HepG2 (cell line): ENCODE measurements around the gene RALB. TPM values are rescaled to one million over a fixed set of nuclear protein-coding genes. Genes with fewer than 3 reads are reported as not detected.
A peak's percentile ranks its signal among the peaks of the same experiment; 100 is the strongest.

ENCODE experiments used
- HIVEP1 ChIP-seq: sonication (generic); formaldehyde crosslinking; IDR thresholded peaks from 2 replicates; pipeline ENCODE4 v1.4.0; 2020; ENCODE audit warnings: mild to moderate bottlenecking, missing genetic modification reagents
- NR2F2 ChIP-seq: IDR thresholded peaks from 2 replicates; pipeline ENCODE4 v1.6.1; 2012; ENCODE audit warnings: low read depth, inconsistent platforms, borderline replicate concordance
- PHF21A ChIP-seq: sonication (generic); formaldehyde crosslinking; IDR thresholded peaks from 2 replicates; pipeline ENCODE4 v1.5.0; 2020; ENCODE audit warnings: mild to moderate bottlenecking, missing genetic modification reagents
- RBAK ChIP-seq: sonication (generic); formaldehyde crosslinking; IDR thresholded peaks from 2 replicates; pipeline ENCODE4 v1.5.1; 2020; ENCODE audit warnings: mild to moderate bottlenecking, missing genetic modification reagents
- SOX6 ChIP-seq, 2 experiments: fragments of 450-650 bp in 1 of 2; sonication (generic) in 1 of 2; formaldehyde crosslinking in 1 of 2; IDR thresholded peaks; 2 replicates each; pipeline versions ENCODE4 v1.4.0 to v1.6.1; 2017 to 2020; ENCODE audit warnings: antibody characterized with exemption in 1 of 2, mild to moderate bottlenecking in 1 of 2, missing genetic modification reagents in 1 of 2
- polyA plus RNA-seq, 8 experiments: library from polyadenylated mRNA; depleted of rRNA in 3 of 8; stranded (reverse) in 7 of 8; unstranded in 1 of 8; fragments of >200 nt; fragmentation: Illumina TruSeq in 4 of 8; extraction: Trizol in 4 of 8; gene quantifications; 2 replicates each; pipeline versions ENCODE4 v1.2.1 to v1.2.3, GENCODE V29; 2011 to 2016; ENCODE audit warnings: low read depth in 4 of 8, missing spikeins in 1 of 8, mixed read lengths in 1 of 8; ENCODE audit not compliant: insufficient read depth in 1 of 8
- total RNA-seq, 5 experiments: library from RNA; depleted of rRNA; stranded (reverse); fragments of >200 nt; fragmentation: Illumina TruSeq; extraction: Trizol; gene quantifications; 2 replicates each; pipeline ENCODE4 v1.2.3, GENCODE V29; 2016; ENCODE audit warnings: low read depth in 1 of 5
- TF ChIP-seq, protein P1 (sequence below): sonication (generic); formaldehyde crosslinking; IDR thresholded peaks from 2 replicates; pipeline ENCODE4 v1.4.0; 2020; ENCODE audit warnings: missing genetic modification reagents, borderline replicate concordance
- TF ChIP-seq, protein P2 (sequence below): sonication (generic); formaldehyde crosslinking; IDR thresholded peaks from 2 replicates; pipeline ENCODE4 v1.5.0; 2020; ENCODE audit warnings: missing genetic modification reagents, mild to moderate bottlenecking, borderline replicate concordance

The RALB gene
- total and polyA plus RNA-seq, 2 of the 13 experiments (the other 11 are each of a cell fraction or from before 2014, with no cell fraction given): 37.8 to 43.2 TPM

DNA sequence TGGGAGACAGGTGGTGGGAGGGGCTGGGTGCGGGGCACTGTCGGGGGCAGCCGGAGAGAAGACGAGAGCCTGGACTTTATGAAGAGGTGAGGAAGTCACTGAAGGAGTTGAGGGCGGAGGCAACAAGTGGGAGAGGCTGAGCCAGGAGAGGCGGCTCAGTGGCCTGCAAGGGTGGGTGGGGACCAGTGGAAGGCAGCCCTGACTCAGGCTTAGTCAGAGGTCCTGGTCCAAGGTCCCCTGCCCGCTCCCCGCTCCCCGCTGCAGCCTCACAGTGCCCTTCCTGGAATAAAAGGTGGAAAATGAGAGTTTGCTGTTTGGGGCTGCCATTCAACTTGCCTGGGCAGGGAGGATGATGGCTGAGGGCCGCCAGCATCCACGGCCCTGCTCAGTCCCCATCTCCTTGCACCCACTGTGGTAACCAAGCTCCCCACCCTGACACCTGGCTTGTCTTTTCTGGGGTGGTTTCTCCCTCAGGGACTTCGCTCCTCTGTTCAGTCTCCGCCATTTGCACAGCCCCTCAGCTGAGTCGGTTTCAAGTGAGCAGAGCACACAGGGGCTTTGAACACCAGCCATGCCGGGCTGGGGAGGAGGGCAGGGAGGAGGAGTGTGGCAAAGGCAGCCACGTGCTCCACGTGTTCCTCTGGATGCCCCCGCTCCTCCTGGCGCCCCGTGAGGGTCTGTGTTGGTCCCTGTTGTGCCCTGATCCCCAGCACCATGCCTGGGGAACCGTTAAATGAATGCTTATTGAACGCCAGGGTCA is 13.7 kb upstream of the RALB start (continued):
- TF ChIP-seq, protein P1, sequence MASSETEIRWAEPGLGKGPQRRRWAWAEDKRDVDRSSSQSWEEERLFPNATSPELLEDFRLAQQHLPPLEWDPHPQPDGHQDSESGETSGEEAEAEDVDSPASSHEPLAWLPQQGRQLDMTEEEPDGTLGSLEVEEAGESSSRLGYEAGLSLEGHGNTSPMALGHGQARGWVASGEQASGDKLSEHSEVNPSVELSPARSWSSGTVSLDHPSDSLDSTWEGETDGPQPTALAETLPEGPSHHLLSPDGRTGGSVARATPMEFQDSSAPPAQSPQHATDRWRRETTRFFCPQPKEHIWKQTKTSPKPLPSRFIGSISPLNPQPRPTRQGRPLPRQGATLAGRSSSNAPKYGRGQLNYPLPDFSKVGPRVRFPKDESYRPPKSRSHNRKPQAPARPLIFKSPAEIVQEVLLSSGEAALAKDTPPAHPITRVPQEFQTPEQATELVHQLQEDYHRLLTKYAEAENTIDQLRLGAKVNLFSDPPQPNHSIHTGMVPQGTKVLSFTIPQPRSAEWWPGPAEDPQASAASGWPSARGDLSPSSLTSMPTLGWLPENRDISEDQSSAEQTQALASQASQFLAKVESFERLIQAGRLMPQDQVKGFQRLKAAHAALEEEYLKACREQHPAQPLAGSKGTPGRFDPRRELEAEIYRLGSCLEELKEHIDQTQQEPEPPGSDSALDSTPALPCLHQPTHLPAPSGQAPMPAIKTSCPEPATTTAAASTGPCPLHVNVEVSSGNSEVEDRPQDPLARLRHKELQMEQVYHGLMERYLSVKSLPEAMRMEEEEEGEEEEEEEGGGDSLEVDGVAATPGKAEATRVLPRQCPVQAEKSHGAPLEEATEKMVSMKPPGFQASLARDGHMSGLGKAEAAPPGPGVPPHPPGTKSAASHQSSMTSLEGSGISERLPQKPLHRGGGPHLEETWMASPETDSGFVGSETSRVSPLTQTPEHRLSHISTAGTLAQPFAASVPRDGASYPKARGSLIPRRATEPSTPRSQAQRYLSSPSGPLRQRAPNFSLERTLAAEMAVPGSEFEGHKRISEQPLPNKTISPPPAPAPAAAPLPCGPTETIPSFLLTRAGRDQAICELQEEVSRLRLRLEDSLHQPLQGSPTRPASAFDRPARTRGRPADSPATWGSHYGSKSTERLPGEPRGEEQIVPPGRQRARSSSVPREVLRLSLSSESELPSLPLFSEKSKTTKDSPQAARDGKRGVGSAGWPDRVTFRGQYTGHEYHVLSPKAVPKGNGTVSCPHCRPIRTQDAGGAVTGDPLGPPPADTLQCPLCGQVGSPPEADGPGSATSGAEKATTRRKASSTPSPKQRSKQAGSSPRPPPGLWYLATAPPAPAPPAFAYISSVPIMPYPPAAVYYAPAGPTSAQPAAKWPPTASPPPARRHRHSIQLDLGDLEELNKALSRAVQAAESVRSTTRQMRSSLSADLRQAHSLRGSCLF (CRISPR knock-in tag): no peak
- TF ChIP-seq NR2F2 (no peak), HIVEP1 (CRISPR knock-in tag) (0 out of 2 replicates have a peak, but pooled peaks have one; percentile 29), RBAK (CRISPR knock-in tag) (no peak), SOX6 (IDR thresholded peaks at IDR 0.05) (no peak), SOX6 (CRISPR knock-in tag; IDR thresholded peaks at IDR 0.05) (peak; percentile 61), PHF21A (CRISPR knock-in tag) (peak; percentile 44; the same call in 1 of the 2 replicates)
- TF ChIP-seq, protein P2, sequence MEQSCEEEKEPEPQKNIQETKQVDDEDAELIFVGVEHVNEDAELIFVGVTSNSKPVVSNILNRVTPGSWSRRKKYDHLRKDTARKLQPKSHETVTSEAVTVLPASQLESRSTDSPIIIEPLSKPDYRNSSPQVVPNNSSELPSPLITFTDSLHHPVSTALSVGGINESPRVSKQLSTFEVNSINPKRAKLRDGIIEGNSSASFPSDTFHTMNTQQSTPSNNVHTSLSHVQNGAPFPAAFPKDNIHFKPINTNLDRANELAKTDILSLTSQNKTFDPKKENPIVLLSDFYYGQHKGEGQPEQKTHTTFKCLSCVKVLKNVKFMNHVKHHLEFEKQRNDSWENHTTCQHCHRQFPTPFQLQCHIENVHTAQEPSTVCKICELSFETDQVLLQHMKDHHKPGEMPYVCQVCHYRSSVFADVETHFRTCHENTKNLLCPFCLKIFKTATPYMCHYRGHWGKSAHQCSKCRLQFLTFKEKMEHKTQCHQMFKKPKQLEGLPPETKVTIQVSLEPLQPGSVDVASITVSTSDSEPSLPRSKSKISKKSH: peak; percentile 60; the same call in 1 of the 2 replicates
